Mononuclear cell (primary cell): ENCODE data around the gene ZNF567. TPM values are rescaled to one million over a fixed set of nuclear protein-coding genes. Genes with fewer than 3 reads are reported as not detected.
"Not testable (repeated sequence)": the region's sequence is repeated elsewhere in the genome, so short reads cannot be mapped to it uniquely, and the experiment has no call there.

ENCODE experiments used
- H3K27me3 ChIP-seq: 2 replicates; pipeline ENCODE4 v1.6.0; 2011; ENCODE audit warnings: low read length, control low read depth; ENCODE audit not compliant: insufficient read depth
- H3K4me1 ChIP-seq: 2 replicates; pipeline ENCODE4 v1.5.1; 2011; ENCODE audit warnings: mild to moderate bottlenecking, low read length, control low read depth; ENCODE audit not compliant: insufficient read depth
- H3K4me3 ChIP-seq: 2 replicates; pipeline ENCODE4 v1.5.1; 2011; ENCODE audit warnings: mild to moderate bottlenecking, low read length, moderate library complexity
- H3K9me3 ChIP-seq: 2 replicates; pipeline ENCODE4 v1.5.1; 2011; ENCODE audit warnings: low read depth, mild to moderate bottlenecking, control low read depth, low read length
- total RNA-seq: library from RNA; depleted of rRNA; stranded (reverse); fragments of >200 nt; gene quantifications from one replicate; pipeline ENCODE4 v1.2.3, GENCODE V29; 2012

ZNF567 gene
- total RNA-seq, 1 donor, result 15.0 TPM

- Histone ChIP-seq H3K27me3 (no peaks in the 10 kb centered on the region), H3K4me3 (no peak overlapping the region), H3K4me1 (no peaks in the 10 kb centered on the region), H3K9me3 (peaks cover 82% of the 10 kb centered on the region)
These were observed 32.5 kb downstream of the ZNF567 start for GRCh38 chr19:36719687-36720556.

GRCh38 chr19:36736166-36736565, 48.8 kb downstream of the ZNF567 start:
- not testable (repeated sequence) for H3K4me3 ChIP-seq, H3K27me3 ChIP-seq, H3K4me1 ChIP-seq
- peaks cover 86% of the 10 kb centered on the region for H3K9me3 ChIP-seq

- peaks cover 97% of the 10 kb centered on the region for H3K9me3 ChIP-seq
These were observed 58.5 kb downstream of the ZNF567 start for GRCh38 chr19:36745870-36746269.

DNA sequence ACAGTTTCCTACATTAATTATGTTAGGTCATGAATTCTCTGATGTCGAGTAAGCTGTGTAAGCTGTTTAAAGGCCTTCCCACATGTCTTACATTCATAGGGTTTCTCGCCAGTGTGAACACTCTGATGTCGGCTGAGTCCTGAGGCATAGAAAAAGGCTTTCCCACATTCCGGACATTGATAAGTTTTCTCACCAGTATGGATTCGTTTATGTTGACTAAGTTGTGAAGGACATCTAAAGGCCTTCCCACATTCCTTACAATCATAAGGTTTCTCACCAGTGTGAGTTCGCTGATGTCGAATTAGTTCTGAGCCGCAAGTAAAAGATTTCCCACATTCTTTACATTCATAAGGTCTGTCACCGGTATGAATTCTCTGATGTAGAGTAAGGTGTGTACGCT, 60.3 kb downstream of the ZNF567 start:
- H3K27me3 ChIP-seq, result no peaks in the 10 kb centered on the region
- H3K4me3 ChIP-seq, result no peak overlapping the region
- no peaks in the 10 kb centered on the region for H3K4me1 ChIP-seq
- peaks cover 100% of the 10 kb centered on the region for H3K9me3 ChIP-seq

More at GRCh38 chr19:36745870-36746269, 58.5 kb downstream of the ZNF567 start:
- no peak overlapping the region for H3K4me3 ChIP-seq
- H3K27me3 ChIP-seq, result no peaks in the 10 kb centered on the region
- no peaks in the 10 kb centered on the region for H3K4me1 ChIP-seq

DNA sequence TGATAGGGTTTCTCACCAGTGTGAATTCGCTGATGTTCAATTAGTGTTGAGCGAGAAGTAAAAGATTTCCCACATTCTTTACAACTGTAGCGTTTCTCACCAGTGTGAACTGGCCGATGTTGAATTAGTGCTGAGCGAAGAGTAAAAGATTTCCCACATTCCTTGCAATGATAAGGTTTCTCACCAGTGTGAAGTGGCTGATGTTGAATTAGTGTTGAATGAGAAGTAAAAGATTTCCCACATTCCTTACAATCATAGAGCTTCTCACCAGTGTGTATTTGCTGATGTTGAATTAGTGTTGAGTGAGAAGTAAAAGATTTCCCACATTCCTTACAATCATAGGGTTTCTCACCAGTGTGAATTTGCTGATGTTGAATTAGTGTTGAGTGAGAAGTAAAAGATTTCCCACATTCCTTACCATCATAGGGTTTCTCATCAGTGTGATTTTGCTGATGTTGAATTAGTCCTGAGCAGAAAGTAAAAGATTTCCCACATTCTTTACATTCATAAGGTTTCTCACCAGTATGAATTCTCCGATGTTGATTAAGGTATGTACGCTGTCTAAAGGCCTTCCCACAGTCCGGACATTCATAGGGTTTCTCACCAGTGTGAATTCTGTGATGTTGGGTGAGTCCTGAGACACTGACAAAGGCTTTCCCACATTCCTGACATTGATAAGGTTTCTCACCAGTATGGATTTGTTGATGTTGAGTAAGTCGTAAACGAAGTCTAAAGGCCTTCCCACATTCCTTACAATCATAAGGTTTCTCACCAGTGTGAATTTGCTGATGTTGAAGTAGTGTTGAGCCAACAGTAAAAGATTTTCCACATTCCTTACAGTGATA, 61.2 kb downstream of the ZNF567 start:
- H3K4me3 ChIP-seq, result no peak overlapping the region
- H3K9me3 ChIP-seq, result peaks cover 99% of the 10 kb centered on the region
- H3K4me1 ChIP-seq, result no peaks in the 10 kb centered on the region
- H3K27me3 ChIP-seq, result no peaks in the 10 kb centered on the region

- peaks cover 95% of the 10 kb centered on the region for H3K9me3 ChIP-seq
- H3K4me3 ChIP-seq, H3K27me3 ChIP-seq, H3K4me1 ChIP-seq: not testable (repeated sequence)
These were observed 62.2 kb downstream of the ZNF567 start for GRCh38 chr19:36749613-36750012.

DNA sequence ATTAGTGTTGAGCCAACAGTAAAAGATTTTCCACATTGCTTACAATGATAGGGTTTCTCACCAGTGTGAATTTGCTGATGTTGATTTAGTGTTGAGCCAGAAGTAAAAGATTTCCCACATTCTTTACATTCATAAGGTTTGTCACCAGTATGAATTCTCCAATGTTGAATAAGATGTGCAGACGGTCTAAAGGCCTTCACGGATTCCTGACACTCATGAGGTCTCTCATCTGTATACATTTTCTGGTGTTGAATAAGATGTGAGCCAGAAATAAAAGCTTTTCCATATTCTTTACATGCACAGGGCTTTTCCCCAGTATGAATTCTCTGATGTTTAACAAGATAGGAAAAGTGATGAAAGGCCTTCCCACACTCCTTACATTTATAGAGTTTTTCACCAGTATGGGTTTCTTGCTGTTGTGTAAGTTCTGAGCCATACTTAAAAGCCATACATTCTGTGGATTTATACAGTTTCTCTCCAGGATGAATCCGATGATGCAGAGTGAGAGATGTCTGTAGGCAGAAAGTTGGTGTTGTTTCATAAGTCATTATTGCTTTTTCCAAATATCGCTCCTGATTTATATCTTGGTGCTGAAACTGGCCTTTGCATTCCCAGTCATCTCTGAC, 62.8 kb downstream of the ZNF567 start:
- no peaks in the 10 kb centered on the region for H3K27me3 ChIP-seq
- H3K9me3 ChIP-seq, result peaks cover 95% of the 10 kb centered on the region
- H3K4me3 ChIP-seq, result no peak overlapping the region
- no peaks in the 10 kb centered on the region for H3K4me1 ChIP-seq

Other genes starting within 250 kb of the ZNF567 start
- gene ZNF566, start 198.1 kb upstream of the ZNF567 start, total RNA-seq, result 8.5 TPM
- 11.2 TPM for gene ZNF260, start 159.3 kb upstream of the ZNF567 start, total RNA-seq
- 23.6 TPM for gene ZNF529, start 114.3 kb upstream of the ZNF567 start, total RNA-seq
- 5.5 TPM for gene ZNF382, start 82.3 kb upstream of the ZNF567 start, total RNA-seq
- gene ZNF461, start 20.8 kb upstream of the ZNF567 start, total RNA-seq, result 14.5 TPM
- 1.4 TPM for gene ZNF850, start 85.2 kb downstream of the ZNF567 start, total RNA-seq
- gene ZNF790, start 150.8 kb downstream of the ZNF567 start, total RNA-seq, result 1.8 TPM
- gene ZNF345, start 163.3 kb downstream of the ZNF567 start, total RNA-seq, result 5.0 TPM
- gene ZNF829, start 228.7 kb downstream of the ZNF567 start, total RNA-seq, result 3.9 TPM
- 4.3 TPM for gene ZNF568, start 228.7 kb downstream of the ZNF567 start, total RNA-seq